ENCODE results near the gene PLA2G1B.

PLA2G1B gene

DNA sequence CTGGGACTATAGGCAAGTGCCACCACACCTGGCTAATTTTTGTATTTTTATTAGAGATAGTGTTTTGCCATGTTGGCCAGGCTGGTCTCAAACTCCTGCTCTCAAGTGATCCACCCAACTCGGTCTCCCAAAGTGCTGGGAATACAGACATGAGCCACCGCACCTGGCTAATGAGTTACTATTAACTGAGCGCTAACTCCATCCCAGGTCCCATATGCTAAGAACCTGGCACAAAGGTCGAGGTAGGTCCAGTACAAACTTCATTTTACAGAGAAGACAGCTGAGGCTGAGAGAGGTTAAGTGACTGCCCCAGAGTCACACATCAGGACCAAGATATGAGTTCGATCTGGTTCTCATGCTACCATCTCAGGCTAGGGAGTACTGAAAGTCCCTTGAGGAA lies 4.5 kb upstream of the PLA2G1B start:
- TF ChIP-seq, protein P1, sequence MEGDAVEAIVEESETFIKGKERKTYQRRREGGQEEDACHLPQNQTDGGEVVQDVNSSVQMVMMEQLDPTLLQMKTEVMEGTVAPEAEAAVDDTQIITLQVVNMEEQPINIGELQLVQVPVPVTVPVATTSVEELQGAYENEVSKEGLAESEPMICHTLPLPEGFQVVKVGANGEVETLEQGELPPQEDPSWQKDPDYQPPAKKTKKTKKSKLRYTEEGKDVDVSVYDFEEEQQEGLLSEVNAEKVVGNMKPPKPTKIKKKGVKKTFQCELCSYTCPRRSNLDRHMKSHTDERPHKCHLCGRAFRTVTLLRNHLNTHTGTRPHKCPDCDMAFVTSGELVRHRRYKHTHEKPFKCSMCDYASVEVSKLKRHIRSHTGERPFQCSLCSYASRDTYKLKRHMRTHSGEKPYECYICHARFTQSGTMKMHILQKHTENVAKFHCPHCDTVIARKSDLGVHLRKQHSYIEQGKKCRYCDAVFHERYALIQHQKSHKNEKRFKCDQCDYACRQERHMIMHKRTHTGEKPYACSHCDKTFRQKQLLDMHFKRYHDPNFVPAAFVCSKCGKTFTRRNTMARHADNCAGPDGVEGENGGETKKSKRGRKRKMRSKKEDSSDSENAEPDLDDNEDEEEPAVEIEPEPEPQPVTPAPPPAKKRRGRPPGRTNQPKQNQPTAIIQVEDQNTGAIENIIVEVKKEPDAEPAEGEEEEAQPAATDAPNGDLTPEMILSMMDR (IDR thresholded peaks at IDR 0.05; ENCODE audit: low read depth, low read length, missing control alignments) = no peak
- no peak for DNase-seq (ENCODE audit: low read depth)
- in situ Hi-C loops (cut with HindIII; ENCODE audit: low sequenced_read_pairs) = no loop called here
- H3K4me3 ChIP-seq (ENCODE audit: low read depth, low read length) = no peak overlapping the region

DNA sequence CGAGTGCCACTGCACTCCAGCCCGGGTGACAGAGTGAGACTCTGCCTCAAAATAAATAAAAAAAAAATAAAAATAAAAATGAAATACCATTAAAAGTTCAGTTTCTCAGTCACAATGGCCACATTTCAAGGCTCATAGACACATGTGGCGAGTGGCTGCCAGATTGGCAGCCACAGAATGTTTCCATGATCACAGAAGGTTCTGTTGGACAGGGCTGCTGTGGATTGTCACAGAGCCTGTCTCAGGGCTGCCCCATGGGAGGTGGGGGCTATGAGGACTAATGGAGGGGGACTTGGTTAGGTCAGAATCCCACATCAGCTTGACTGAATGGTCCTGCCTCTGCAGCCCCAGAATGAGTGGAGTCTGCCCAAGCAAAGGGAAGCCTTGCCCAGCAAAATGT lies 3.8 kb upstream of the PLA2G1B start:
- H3K4me3 ChIP-seq (ENCODE audit: low read depth, low read length) = no peak overlapping the region
- TF ChIP-seq, protein P1 (IDR thresholded peaks at IDR 0.05; ENCODE audit: low read depth, low read length, missing control alignments) = no peak
- in situ Hi-C loops (cut with HindIII; ENCODE audit: low sequenced_read_pairs) = no loop called here
- no peak for DNase-seq (ENCODE audit: low read depth)

DNA sequence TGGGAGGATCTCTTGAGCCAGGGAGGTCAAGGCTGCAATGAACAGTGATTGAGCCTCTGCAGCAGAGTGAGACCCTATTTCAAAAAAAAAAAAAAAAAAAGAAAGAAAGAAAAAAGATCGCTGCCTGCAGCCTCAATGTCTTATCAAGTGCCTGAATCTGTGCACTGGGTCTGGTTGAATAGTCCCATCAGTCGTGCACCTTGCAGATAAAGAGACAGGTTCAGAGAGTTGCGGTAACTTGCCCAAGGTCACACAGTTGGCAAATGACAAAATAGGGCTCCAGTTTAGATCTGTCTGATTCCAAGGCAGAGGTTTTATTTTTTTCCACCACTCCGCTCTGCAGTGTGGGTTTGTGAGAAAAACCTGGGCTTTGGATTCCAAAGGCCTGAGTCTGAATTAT lies 649 bp upstream of the PLA2G1B start:
- in situ Hi-C loops (cut with HindIII; ENCODE audit: low sequenced_read_pairs) = no loop called here
- H3K4me3 ChIP-seq (ENCODE audit: low read depth, low read length) = no peak overlapping the region
- DNase-seq (ENCODE audit: low read depth) = no peak
- TF ChIP-seq, protein P1 (IDR thresholded peaks at IDR 0.05; ENCODE audit: low read depth, low read length, missing control alignments) = no peak

DNA sequence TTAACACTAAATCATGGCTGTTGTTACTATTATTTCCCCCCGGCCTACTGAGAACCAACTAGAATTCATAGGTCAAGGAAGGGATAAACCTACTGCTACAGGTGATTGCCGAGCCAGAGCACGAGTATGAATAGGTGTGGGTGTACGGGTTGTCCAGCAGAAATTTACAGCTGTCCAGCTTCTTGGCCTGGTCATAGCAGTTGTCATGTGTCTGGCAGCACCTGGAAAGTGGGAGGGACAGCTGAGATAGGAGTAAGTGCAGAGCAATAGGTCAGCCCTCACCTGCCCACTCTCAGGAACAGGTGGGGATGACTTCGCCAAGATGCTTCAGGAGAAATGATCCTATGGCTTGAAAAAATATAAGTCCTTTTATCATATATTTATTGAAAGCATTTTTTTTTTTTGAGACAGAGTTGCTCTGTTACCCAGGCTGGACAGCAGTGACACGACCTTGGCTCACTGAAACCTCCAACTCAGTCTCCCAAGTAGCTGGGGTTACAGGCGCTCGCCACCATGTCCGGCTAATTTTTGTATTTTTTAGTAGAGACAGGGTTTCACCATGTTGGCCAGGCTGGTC lies 2.6 kb downstream of the PLA2G1B start:
- no peak for DNase-seq (ENCODE audit: low read depth)
- in situ Hi-C loops (cut with HindIII; ENCODE audit: low sequenced_read_pairs) = no loop called here
- H3K4me3 ChIP-seq (ENCODE audit: low read depth, low read length) = no peak overlapping the region
- TF ChIP-seq, protein P1 (IDR thresholded peaks at IDR 0.05; ENCODE audit: low read depth, low read length, missing control alignments) = no peak

DNA sequence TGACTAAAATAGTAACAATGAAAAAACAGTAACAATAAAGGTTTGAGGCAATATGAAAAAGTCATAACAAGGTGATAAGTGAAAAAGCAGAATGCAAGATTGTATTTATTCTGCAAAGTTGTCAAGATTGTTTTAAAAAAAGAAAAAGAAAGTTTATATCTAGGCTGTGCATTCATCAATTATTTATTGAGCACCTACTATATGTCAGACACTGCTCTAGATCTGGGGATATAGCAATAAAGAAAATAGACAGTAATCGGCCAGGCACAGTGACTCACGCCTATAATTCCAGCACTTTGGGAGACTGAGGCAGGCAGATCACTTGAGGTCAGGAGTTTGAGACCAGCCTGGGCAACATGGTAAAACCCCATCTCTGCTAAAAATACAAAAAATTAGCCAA lies 3.8 kb downstream of the PLA2G1B start:
- TF ChIP-seq, protein P1 (IDR thresholded peaks at IDR 0.05; ENCODE audit: low read depth, low read length, missing control alignments) = no peak
- no peak for DNase-seq (ENCODE audit: low read depth)
- H3K4me3 ChIP-seq (ENCODE audit: low read depth, low read length) = no peak overlapping the region
- in situ Hi-C loops (cut with HindIII; ENCODE audit: low sequenced_read_pairs) = no loop called here

DNA sequence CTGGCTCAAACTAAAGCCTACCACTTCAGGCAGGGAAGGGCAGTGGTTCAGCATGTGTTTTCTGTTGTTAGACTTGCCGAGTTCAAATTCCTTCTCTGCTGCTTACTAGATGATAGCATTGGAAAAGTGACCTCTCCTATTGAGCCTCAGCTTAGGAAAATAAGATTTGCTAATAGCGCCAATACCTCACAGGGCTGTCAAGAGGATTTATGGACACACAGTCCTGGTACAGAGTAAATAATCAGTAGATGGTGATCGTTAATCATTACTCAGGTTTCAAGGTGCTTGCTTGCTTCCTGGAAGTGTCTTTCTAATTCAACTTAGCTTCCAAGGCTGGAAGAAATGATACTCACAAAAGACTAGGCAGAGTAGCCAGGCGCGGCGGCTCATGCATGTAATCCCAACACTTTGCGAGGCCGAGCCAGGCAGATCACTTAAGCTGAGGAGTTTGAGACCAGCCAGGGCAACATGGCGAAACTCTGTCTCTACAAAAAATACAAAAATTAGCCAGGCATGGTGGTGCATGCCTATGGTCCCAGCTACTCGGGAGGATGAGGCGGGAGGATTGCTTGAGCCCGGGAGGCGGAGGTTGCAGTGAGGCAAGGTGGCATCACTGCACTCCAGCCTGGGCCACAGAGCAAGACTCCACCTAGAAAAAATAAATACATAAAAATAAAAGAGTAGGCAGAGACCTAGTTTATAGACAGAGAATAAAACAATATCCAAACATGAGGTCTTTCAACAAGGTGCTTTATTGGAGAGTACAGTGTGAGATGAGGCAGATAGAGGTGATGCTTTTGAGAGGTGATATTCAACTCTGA lies 6.0 kb downstream of the PLA2G1B start:
- no peak for DNase-seq (ENCODE audit: low read depth)
- TF ChIP-seq, protein P1 (IDR thresholded peaks at IDR 0.05; ENCODE audit: low read depth, low read length, missing control alignments) = no peak
- in situ Hi-C loops (cut with HindIII; ENCODE audit: low sequenced_read_pairs) = no loop called here
- no peak overlapping the region for H3K4me3 ChIP-seq (ENCODE audit: low read depth, low read length)

Measured in astrocyte of the cerebellum (primary cell).